Progenitor cell of endocrine pancreas (in vitro differentiated cells): ENCODE results near the gene CCNL1. TPM values are rescaled to one million over a fixed set of nuclear protein-coding genes. Genes with fewer than 3 reads are reported as not detected.

Experiments
- DNase-seq: peaks from one replicate; pipeline ENCODE4 v3.0.0; 2021; ENCODE audit warnings: low spot score; ENCODE audit not compliant: unreplicated experiment
- H3K27ac Mint-ChIP-seq: 2 replicates; pipeline ENCODE4 v1.8.0; 2021; ENCODE audit warnings: mild to moderate bottlenecking, moderate library complexity, mixed read lengths
- H3K27me3 Mint-ChIP-seq: 2 replicates; pipeline ENCODE4 v1.8.0; 2021; ENCODE audit warnings: mixed read lengths
- H3K36me3 Mint-ChIP-seq: 2 replicates; pipeline ENCODE4 v1.8.0; 2022; ENCODE audit warnings: mixed read lengths; ENCODE audit not compliant: insufficient read depth
- H3K4me1 Mint-ChIP-seq: 2 replicates; pipeline ENCODE4 v1.8.0; 2021; ENCODE audit warnings: low read depth, mixed read lengths
- H3K4me3 Mint-ChIP-seq: 2 replicates; pipeline ENCODE4 v1.8.0; 2021; ENCODE audit warnings: low read depth, mild to moderate bottlenecking, moderate library complexity, mixed read lengths
- H3K9me3 Mint-ChIP-seq: 2 replicates; pipeline ENCODE4 v1.8.0; 2021; ENCODE audit warnings: low read depth, mixed read lengths
- CTCF ChIP-seq: fragments of 200-600 bp; sonication (generic); IDR thresholded peaks from one replicate; pipeline ENCODE4 v1.5.0; 2021; ENCODE audit warnings: antibody characterized with exemption, mild to moderate bottlenecking; ENCODE audit not compliant: unreplicated experiment
- total RNA-seq: library from RNA; stranded (reverse); gene quantifications from 2 replicates; pipeline ENCODE4 v1.2.1, GENCODE V29; 2021

The CCNL1 gene
- total RNA-seq, 1 donor from 2014 or later: 157 TPM

GRCh38 chr3:157115069-157116006 is 44.6 kb downstream of the CCNL1 start:
- no peaks in the 10 kb centered on the region for H3K27me3 Mint-ChIP-seq
- no peak overlapping the region for H3K4me3 Mint-ChIP-seq
- H3K4me1 Mint-ChIP-seq: peaks cover 28% of the 10 kb centered on the region
- peaks cover 3% of the 10 kb centered on the region for H3K36me3 Mint-ChIP-seq
- TF ChIP-seq CTCF: no peak
- peak overlapping the region; percentile 57 for H3K27ac Mint-ChIP-seq
- DNase-seq: no peak
- peaks cover 4% of the 10 kb centered on the region for H3K9me3 Mint-ChIP-seq

DNA sequence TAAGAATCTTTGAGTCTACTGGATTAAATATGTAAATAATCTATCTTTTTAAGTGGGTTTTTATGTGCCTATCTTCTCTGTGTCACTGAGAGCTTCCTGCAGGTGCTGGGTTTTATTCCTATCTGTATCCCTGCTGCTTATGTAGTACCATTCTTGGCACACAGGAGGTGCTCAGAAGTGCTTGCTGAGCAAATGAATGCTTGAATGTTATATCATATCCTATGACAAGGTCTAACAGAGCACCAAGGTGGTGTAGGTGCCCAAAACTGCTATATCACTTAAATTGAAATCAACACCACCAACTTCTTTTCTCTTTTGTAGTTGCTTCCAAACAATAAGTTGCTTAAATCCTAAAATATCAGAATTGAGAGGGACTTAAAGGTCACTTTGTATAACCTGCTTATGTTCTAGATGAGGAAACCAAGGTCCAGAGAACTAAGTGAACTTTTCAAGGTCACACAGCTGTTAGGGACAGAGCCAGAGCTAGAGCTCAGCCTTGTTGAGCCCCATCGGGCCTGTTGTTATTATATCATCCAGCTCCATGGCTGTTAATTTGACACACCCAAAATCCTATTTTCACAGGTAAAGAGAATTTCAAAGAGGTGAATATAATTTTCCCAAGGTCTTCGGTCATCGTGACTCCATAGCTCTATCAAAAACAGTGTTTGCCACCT is 46.0 kb downstream of the CCNL1 start:
- H3K36me3 Mint-ChIP-seq: no peaks in the 10 kb centered on the region
- peak; percentile 17 for TF ChIP-seq CTCF
- H3K27me3 Mint-ChIP-seq: no peaks in the 10 kb centered on the region
- no peaks in the 10 kb centered on the region for H3K9me3 Mint-ChIP-seq
- H3K4me3 Mint-ChIP-seq: no peak overlapping the region
- DNase-seq: no peak
- H3K4me1 Mint-ChIP-seq: peaks cover 32% of the 10 kb centered on the region
- no peak overlapping the region for H3K27ac Mint-ChIP-seq

DNA sequence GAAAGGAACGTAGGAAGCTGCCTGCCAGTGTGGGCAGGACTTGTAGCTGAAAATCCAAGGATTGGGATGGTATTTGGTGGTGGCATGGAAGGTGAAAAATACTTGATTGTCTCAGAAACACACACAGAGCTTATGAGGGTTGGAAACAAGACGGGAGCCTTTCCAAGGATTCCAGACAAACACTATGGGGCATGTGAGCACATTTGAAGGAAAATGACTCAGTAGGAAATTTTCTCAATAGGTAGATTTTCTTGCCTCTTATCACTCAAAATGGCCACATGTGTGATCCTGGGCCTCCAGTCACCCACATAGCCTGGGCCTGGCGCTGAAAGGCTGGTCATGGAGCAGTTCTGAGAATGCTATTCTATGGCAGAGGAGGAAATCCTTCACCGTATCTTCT is 47.4 kb downstream of the CCNL1 start:
- Mint-ChIP-seq H3K4me3 (no peak overlapping the region), H3K36me3 (no peaks in the 10 kb centered on the region), H3K4me1 (peaks cover 34% of the 10 kb centered on the region), H3K27me3 (no peaks in the 10 kb centered on the region), H3K9me3 (no peaks in the 10 kb centered on the region), H3K27ac (peak overlapping the region; percentile 26)
- DNase-seq: no peak
- no peak for TF ChIP-seq CTCF

DNA sequence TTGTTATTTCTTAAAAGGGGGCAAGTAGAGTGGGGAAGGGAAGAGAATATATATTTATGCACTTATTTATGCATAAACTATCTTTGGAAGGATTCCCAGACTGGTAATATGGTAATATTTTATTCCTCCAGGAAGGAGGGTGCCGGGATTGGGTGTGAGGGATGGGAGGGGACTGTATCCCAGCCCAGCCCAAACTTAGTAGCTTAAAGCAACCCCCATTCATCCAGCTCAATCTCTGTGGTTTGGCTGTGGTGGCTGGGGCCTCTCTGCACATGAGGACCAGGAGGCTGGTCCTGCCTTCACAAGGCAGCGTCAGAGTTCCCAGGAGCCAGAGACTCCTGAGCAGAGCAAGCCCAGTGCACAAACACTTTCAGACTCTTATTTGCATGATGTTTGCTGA is 48.4 kb downstream of the CCNL1 start:
- H3K27me3 Mint-ChIP-seq: no peaks in the 10 kb centered on the region
- H3K4me3 Mint-ChIP-seq: no peak overlapping the region
- no peak for DNase-seq
- H3K9me3 Mint-ChIP-seq: no peaks in the 10 kb centered on the region
- peaks cover 41% of the 10 kb centered on the region for H3K4me1 Mint-ChIP-seq
- H3K36me3 Mint-ChIP-seq: no peaks in the 10 kb centered on the region
- no peak overlapping the region for H3K27ac Mint-ChIP-seq
- no peak for TF ChIP-seq CTCF

DNA sequence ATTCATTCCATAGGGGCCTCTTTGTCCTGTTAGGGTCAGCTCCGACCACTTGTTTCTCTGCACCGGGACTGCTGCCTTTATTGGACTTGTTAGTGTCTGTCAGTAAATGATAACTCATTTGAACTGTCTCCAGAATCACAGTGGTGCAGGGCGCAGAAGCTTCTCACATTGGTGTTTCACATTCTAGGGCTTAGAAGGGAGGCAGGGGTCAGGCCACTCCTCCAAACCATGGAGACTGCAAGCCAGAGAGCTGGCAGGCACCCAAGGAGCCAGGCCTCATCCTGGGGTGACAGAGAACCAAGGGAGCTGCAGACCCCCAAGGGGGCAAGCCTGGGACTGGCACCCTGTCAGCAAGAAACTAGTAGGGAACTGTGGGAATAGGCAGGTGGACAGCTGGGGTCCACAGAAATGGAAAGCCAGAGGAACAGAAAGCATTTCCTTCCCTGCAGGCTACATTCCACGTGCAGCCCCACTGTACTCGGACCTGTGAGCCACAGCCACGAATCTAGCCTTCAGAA is 49.1 kb downstream of the CCNL1 start:
- DNase-seq: no peak
- TF ChIP-seq CTCF: no peak
- peak overlapping the region; percentile 30 for H3K27ac Mint-ChIP-seq
- no peak overlapping the region for H3K4me3 Mint-ChIP-seq
- no peaks in the 10 kb centered on the region for H3K36me3 Mint-ChIP-seq
- no peaks in the 10 kb centered on the region for H3K27me3 Mint-ChIP-seq
- H3K4me1 Mint-ChIP-seq: peaks cover 34% of the 10 kb centered on the region
- H3K9me3 Mint-ChIP-seq: no peaks in the 10 kb centered on the region
